SJSA1 (cell line): ENCODE results near the gene VRK3. TPM values are rescaled to one million over a fixed set of nuclear protein-coding genes. Genes with fewer than 3 reads are reported as not detected.

Experiments
- DNase-seq, 2 experiments: peaks; one replicate each; pipeline ENCODE4 v3.0.0-alpha.2; 2015 to 2020; ENCODE audit warnings: low spot score in 2 of 2, low read depth in 1 of 2
- H3K27ac ChIP-seq: fragments of 250-450 bp; sonication (Bioruptor Pico); 2 replicates; pipeline ENCODE4 v1.5.1; 2020; ENCODE audit warnings: mild to moderate bottlenecking, moderate library complexity
- H3K27me3 ChIP-seq: fragments of 250-450 bp; sonication (Bioruptor Pico); replicated peaks from 2 replicates; pipeline ENCODE4 v1.5.1; 2020; ENCODE audit warnings: mild to moderate bottlenecking, moderate library complexity
- H3K36me3 ChIP-seq: fragments of 250-450 bp; sonication (Bioruptor Pico); 2 replicates; pipeline ENCODE4 v1.5.1; 2020; ENCODE audit warnings: mild to moderate bottlenecking
- H3K4me1 ChIP-seq: fragments of 250-450 bp; sonication (Bioruptor Pico); replicated peaks from 2 replicates; pipeline ENCODE4 v1.6.1; 2021; ENCODE audit warnings: mild to moderate bottlenecking
- H3K4me3 ChIP-seq: fragments of 250-450 bp; sonication (Bioruptor Pico); 2 replicates; pipeline ENCODE4 v1.5.1; 2020; ENCODE audit warnings: mild to moderate bottlenecking
- H3K9me3 ChIP-seq: fragments of 250-450 bp; sonication (Bioruptor Pico); replicated peaks from 2 replicates; pipeline ENCODE4 v1.5.1; 2020; ENCODE audit warnings: mild to moderate bottlenecking
- total RNA-seq: library from RNA; depleted of rRNA; stranded (reverse); fragments of >200 nt; shearing (Covaris generic); gene quantifications from 2 replicates; pipeline ENCODE4 v1.2.3, GENCODE V29; 2014

The VRK3 gene
- total RNA-seq, 1 experiment from 2014 or later = 33.2 TPM

GRCh38 chr19:50046649-50047503 lies 21.7 kb upstream of the VRK3 start:
- Histone ChIP-seq H3K4me1 (0 out of 2 replicates have a peak, but pooled peaks cover 6% of the 10 kb centered on the region), H3K4me3 (no peak overlapping the region), H3K9me3 (peaks cover 60% of the 10 kb centered on the region), H3K36me3 (peaks cover 67% of the 10 kb centered on the region), H3K27me3 (no peaks in the 10 kb centered on the region), H3K27ac (no peak overlapping the region)
- no peak for DNase-seq

GRCh38 chr19:50044922-50045321 lies 19.8 kb upstream of the VRK3 start:
- H3K27me3 ChIP-seq = no peaks in the 10 kb centered on the region
- H3K9me3 ChIP-seq = peaks cover 57% of the 10 kb centered on the region
- H3K27ac ChIP-seq = no peak overlapping the region
- no peak for DNase-seq
- no peaks in the 10 kb centered on the region for H3K4me1 ChIP-seq
- H3K36me3 ChIP-seq = peaks cover 87% of the 10 kb centered on the region
- no peak overlapping the region for H3K4me3 ChIP-seq

DNA sequence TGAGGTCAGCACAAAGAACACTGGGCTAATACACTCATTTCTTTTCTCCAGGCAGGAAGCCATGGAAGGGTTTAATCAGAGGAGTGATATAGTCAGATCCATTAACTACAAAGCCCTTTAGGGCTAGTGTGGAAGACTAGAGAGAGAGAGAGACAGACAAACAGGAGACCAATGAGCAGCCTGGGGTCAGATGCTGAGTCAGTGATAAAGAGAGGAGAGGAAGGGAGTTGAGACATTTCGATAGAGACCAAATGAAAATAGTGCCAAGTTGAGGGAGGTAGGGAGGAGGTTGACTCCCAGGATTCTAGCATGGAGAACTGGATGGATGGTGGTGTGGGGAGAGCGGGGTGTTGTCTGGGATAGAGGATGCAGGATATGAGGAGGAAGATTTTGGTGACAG lies 18.8 kb upstream of the VRK3 start:
- DNase-seq = no peak
- Histone ChIP-seq H3K36me3 (peaks cover 96% of the 10 kb centered on the region), H3K4me3 (no peak overlapping the region), H3K27ac (no peak overlapping the region), H3K9me3 (peaks cover 57% of the 10 kb centered on the region), H3K27me3 (no peaks in the 10 kb centered on the region), H3K4me1 (no peaks in the 10 kb centered on the region)

DNA sequence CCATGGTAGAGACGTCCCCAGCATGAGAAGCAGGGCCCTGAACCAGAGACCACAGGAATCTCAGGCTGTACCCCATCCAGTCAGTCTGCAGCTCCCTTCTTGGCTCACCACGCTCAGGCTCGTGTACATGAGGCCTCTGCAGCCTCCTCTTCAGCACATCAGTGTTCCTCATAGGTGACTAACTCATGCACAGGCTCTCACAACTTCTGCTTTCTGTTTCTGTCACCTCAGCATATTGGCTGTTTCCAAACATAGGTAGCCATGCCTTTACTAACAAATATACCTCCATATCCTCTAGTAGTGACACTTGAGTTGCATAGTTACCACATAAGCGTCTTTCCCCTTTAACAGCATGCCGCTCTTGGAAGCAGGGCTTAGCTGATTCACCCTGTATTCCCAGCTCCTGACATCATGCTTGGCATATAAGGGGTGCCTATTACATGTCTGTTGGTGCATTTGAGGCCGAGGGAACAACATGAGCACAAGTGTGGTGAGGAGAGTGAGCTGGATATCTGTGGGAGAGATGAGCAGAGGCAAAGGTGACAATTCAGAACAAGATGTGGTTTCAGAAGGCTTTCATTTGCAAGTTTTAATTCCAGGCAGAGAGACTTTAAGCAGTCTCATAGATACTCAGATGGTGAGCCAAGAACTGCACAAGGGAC lies 17.3 kb upstream of the VRK3 start:
- Histone ChIP-seq H3K4me3 (no peak overlapping the region), H3K27ac (no peak overlapping the region), H3K4me1 (no peaks in the 10 kb centered on the region), H3K27me3 (no peaks in the 10 kb centered on the region), H3K36me3 (peaks cover 90% of the 10 kb centered on the region), H3K9me3 (peaks cover 48% of the 10 kb centered on the region)
- no peak for DNase-seq

DNA sequence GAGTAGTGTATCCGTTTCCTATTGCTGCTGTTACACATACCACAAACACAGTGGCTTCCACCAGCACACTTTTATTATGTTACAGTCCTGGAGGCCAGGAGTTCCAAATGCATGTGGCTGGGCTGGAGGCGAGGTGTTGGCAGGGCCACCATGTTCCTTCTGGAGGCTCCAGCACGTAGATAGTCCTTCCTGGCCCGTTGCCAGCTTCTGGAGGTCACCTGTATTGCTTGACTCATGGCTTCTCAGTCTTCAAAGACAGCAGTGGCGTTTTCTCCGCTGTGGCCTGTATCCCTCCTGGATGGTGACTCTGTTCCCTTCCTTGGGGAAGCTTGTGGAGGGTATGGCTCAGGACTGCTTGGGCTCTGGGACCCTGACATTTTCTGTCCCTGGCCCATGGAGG lies 15.8 kb upstream of the VRK3 start:
- Histone ChIP-seq H3K9me3 (peaks cover 32% of the 10 kb centered on the region), H3K27ac (no peak overlapping the region), H3K4me1 (no peaks in the 10 kb centered on the region), H3K4me3 (no peak overlapping the region), H3K27me3 (no peaks in the 10 kb centered on the region), H3K36me3 (peaks cover 85% of the 10 kb centered on the region)
- no peak for DNase-seq

DNA sequence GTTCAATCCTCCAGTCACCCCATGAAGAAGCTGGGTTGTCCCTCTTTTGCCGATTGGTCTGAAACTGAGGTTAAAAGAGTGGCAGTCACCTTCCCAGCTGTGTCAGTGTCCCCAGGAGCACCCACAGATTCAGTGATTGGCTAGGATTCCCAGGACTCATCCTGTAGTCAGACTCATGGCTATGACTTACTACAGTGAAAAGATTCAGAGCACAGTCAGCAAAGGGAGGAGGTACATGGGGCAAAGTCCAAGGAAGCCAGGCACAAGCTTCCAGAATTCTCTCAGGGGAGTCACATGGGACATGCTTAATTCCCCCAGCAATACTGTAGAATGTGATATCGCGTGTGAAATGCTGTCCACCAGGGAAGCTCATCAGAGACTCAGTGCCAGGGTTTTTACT lies 14.8 kb upstream of the VRK3 start:
- DNase-seq = no peak
- Histone ChIP-seq H3K4me3 (no peak overlapping the region), H3K27me3 (no peaks in the 10 kb centered on the region), H3K4me1 (no peaks in the 10 kb centered on the region), H3K27ac (no peak overlapping the region), H3K9me3 (peaks cover 22% of the 10 kb centered on the region), H3K36me3 (peaks cover 82% of the 10 kb centered on the region)

GRCh38 chr19:50036908-50037307 lies 11.7 kb upstream of the VRK3 start:
- no peak overlapping the region for H3K27ac ChIP-seq
- H3K27me3 ChIP-seq = no peaks in the 10 kb centered on the region
- peaks cover 1% of the 10 kb centered on the region for H3K9me3 ChIP-seq
- no peak for DNase-seq
- H3K4me1 ChIP-seq = no peaks in the 10 kb centered on the region
- peaks cover 83% of the 10 kb centered on the region for H3K36me3 ChIP-seq
- no peak overlapping the region for H3K4me3 ChIP-seq

DNA sequence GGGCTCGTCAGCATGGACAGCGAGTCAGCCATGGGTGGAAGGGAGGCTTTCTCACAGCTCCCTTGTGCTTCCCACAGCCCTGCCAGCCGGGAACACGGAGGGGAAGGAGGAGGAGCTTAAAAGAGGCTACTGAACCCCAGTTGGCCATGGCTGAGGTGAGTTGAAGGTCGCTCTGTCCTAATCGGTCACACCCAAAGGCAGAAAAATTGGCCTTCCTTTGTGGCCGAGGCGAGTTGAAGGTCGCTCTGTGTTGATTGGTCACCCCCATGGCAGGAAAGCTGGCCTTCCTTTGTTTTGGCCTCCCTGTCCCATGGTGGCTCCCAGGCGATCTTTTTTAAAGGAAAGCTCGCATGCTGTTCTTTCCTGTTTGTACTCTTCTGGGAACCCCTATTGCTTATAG lies 5.8 kb upstream of the VRK3 start:
- Histone ChIP-seq H3K9me3 (no peaks in the 10 kb centered on the region), H3K4me3 (no peak overlapping the region), H3K27me3 (no peaks in the 10 kb centered on the region), H3K27ac (no peak overlapping the region), H3K36me3 (peaks cover 56% of the 10 kb centered on the region), H3K4me1 (peaks cover 4% of the 10 kb centered on the region)
- DNase-seq = no peak

GRCh38 chr19:50030225-50030624 lies 5.1 kb upstream of the VRK3 start:
- Histone ChIP-seq H3K4me3 (no peak overlapping the region), H3K9me3 (no peaks in the 10 kb centered on the region), H3K27me3 (no peaks in the 10 kb centered on the region), H3K36me3 (peaks cover 52% of the 10 kb centered on the region), H3K27ac (no peak overlapping the region), H3K4me1 (peaks cover 4% of the 10 kb centered on the region)
- no peak for DNase-seq

DNA sequence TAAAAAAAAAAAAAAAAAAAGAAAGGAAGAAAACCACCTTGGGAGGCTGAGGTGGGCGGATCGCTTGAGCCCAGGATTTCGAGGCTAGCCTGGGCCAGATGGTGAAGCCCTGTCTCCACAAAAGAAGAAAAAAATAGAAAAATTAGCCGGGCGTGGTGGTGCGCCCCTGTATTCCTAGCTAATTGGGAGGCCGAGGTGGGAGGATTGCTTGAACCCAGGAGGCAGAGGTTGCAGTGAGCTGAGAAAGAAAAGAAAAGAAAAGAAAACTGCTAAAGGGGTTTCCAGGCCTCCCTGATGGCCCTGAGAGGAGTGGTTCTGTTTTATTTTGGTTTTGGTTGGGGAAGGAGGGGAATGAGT lies 1.4 kb upstream of the VRK3 start:
- no peak for DNase-seq
- Histone ChIP-seq H3K27me3 (no peaks in the 10 kb centered on the region), H3K4me1 (peaks cover 8% of the 10 kb centered on the region), H3K36me3 (peaks cover 20% of the 10 kb centered on the region), H3K9me3 (no peaks in the 10 kb centered on the region), H3K27ac (no peak overlapping the region), H3K4me3 (peak overlapping the region; percentile 74)

GRCh38 chr19:50025794-50026549 lies 800 bp upstream of the VRK3 start, which contains the start of gene ZNF473:
ZNF473 (plus strand) TSS chr19:50026005; CDS start chr19:50031083, 5,078 bp downstream.
- H3K36me3 ChIP-seq = peaks cover 14% of the 10 kb centered on the region
- peaks cover 8% of the 10 kb centered on the region for H3K4me1 ChIP-seq
- H3K27ac ChIP-seq = peak within 1 kb of the TSS; percentile 87
- H3K27me3 ChIP-seq = no peaks in the 10 kb centered on the region
- peak in 1 of 2 experiments; percentile 95 for DNase-seq
- H3K9me3 ChIP-seq = no peaks in the 10 kb centered on the region
- H3K4me3 ChIP-seq = peak within 1 kb of the TSS; percentile 74

GRCh38 chr19:50024719-50025021 lies 502 bp downstream of the VRK3 start:
- H3K9me3 ChIP-seq = no peaks in the 10 kb centered on the region
- H3K4me1 ChIP-seq = peaks cover 16% of the 10 kb centered on the region
- peak overlapping the region; percentile 71 for H3K27ac ChIP-seq
- no peak for DNase-seq
- H3K36me3 ChIP-seq = peaks cover 13% of the 10 kb centered on the region
- H3K27me3 ChIP-seq = no peaks in the 10 kb centered on the region
- H3K4me3 ChIP-seq = peak overlapping the region; percentile 74

DNA sequence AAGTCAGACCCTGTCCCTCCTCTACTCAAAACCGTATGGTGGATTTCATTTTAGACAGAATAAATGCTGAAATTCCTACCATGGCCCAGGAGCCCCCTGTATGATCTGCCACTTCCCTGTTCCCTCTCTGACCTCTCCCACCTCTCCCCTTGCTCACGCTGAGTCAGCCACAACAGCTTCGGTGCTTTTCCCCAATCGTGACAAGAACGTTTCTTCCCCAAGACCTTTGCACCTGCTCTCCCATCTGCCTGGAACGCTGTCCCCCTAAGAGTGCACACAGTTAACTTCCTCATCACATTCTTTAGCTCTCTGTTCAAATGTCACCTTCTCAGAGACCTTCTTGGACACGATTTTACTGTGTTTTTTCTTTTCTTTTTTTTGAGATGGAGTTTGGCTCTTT lies 2.3 kb downstream of the VRK3 start:
- Histone ChIP-seq H3K27ac (no peak overlapping the region), H3K27me3 (no peaks in the 10 kb centered on the region), H3K36me3 (peaks cover 26% of the 10 kb centered on the region), H3K4me3 (no peak overlapping the region), H3K4me1 (peaks cover 16% of the 10 kb centered on the region), H3K9me3 (no peaks in the 10 kb centered on the region)
- no peak for DNase-seq

DNA sequence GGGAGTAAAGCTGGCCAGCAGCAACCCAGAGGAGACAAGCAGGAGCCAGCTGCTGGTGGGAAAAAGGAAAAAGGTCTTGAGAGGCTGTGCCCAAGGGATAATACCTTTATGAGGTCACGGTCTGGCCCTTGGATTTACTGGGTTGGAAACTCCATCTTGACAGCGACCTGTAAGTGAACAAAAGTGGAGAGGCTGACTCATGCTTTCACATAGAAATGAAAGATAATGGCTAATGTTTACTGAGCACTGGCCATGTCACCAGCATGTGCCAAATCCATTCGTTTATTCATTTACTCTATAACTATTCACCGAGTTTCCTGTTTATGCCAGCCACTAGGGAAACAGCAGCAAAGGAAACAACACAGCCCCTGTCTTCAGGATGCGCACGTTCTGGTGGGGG lies 4.7 kb downstream of the VRK3 start:
- H3K9me3 ChIP-seq = no peaks in the 10 kb centered on the region
- peak in 1 of 2 experiments; percentile 22 for DNase-seq
- peaks cover 12% of the 10 kb centered on the region for H3K4me1 ChIP-seq
- peaks cover 46% of the 10 kb centered on the region for H3K36me3 ChIP-seq
- H3K27ac ChIP-seq = 0 out of 2 replicates have a peak overlapping the region, but pooled peaks have one; percentile 25
- H3K27me3 ChIP-seq = no peaks in the 10 kb centered on the region
- H3K4me3 ChIP-seq = no peak overlapping the region
